Body of pancreas (tissue), 4 donors: ENCODE results near the gene UBQLN1.

Source experiments
- POLR2A ChIP-seq, 3 donors: fragments of 450-650 bp; IDR thresholded peaks; one replicate each; pipeline ENCODE4 v1.6.1; 2016; ENCODE audit warnings: antibody characterized with exemption in 3 of 3, mild to moderate bottlenecking in 2 of 3
- TF ChIP-seq, protein P1 (sequence below), 7 experiments: fragments of 450-650 bp in 4 of 7; fragments of 200-600 bp in 3 of 7; sonication (generic) in 3 of 7; IDR thresholded peaks; one replicate each; pipeline ENCODE4 v1.5.1; 2016 to 2019; ENCODE audit warnings: antibody characterized with exemption in 7 of 7

DNA sequence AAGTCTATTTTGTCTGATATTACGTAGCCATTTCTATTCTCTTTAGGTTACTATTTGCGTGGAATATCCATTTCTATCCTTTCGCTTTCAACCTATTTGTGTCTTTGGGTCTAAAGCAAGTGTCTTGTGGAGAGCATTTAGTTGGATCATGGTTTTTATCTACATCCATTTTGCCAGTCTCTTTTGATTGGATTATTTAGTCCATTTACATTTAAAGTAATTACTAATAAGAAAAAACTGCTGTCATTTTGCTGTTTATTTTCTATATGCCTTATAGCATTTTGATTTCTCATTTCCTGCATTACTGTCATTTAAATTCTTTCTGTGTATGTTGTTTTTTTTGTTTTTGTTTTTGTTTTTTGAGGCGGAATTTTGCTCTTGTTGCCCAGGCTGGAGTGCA is 26.0 kb upstream of the UBQLN1 start:
- TF ChIP-seq, protein P1, sequence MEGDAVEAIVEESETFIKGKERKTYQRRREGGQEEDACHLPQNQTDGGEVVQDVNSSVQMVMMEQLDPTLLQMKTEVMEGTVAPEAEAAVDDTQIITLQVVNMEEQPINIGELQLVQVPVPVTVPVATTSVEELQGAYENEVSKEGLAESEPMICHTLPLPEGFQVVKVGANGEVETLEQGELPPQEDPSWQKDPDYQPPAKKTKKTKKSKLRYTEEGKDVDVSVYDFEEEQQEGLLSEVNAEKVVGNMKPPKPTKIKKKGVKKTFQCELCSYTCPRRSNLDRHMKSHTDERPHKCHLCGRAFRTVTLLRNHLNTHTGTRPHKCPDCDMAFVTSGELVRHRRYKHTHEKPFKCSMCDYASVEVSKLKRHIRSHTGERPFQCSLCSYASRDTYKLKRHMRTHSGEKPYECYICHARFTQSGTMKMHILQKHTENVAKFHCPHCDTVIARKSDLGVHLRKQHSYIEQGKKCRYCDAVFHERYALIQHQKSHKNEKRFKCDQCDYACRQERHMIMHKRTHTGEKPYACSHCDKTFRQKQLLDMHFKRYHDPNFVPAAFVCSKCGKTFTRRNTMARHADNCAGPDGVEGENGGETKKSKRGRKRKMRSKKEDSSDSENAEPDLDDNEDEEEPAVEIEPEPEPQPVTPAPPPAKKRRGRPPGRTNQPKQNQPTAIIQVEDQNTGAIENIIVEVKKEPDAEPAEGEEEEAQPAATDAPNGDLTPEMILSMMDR (IDR thresholded peaks at IDR 0.05) = no peak
- TF ChIP-seq POLR2A (IDR thresholded peaks at IDR 0.05) = no peak
